Body of pancreas (tissue), 4 donors: Measurements from ENCODE around the gene AP2A2. TPM values are rescaled to one million over a fixed set of nuclear protein-coding genes. Genes with fewer than 3 reads are reported as not detected.

Source experiments
- ATAC-seq: fragments of 150-250 bp; one replicate; pipeline ENCODE4 v1.9.1; 2016
- DNase-seq, 4 donors: peaks; one replicate each; pipeline ENCODE4 v3.0.0-alpha.2; 2019
- H3K27ac ChIP-seq, 4 donors: fragments of 200-600 bp; sonication (generic); 1 replicate in 3 of 4; 2 replicates in 1 of 4; pipeline versions ENCODE4 v1.5.1 to v1.6.1; 2016 to 2019; ENCODE audit warnings: mild to moderate bottlenecking in 1 of 4, mixed read lengths in 1 of 4, moderate library complexity in 1 of 4
- H3K27me3 ChIP-seq, 2 donors: fragments of 200-600 bp; sonication (generic); one replicate each; pipeline ENCODE4 v1.6.0; 2016; ENCODE audit warnings: mild to moderate bottlenecking in 1 of 2
- H3K36me3 ChIP-seq, 2 donors: fragments of 200-600 bp; sonication (generic); replicated peaks in 1 of 2; 2 replicates each; pipeline ENCODE4 v1.5.1; 2016; ENCODE audit warnings: low read depth in 2 of 2; ENCODE audit not compliant: insufficient read depth in 1 of 2
- H3K4me1 ChIP-seq: fragments of 200-600 bp; sonication (generic); one replicate; pipeline ENCODE4 v1.6.0; 2016
- H3K4me3 ChIP-seq, 2 donors: fragments of 200-600 bp; sonication (generic); 1 replicate in 1 of 2; 2 replicates in 1 of 2; pipeline ENCODE4 v1.5.1; 2016 to 2019
- H3K9me3 ChIP-seq, 3 donors: fragments of 200-600 bp; sonication (generic); 1 replicate in 2 of 3; 2 replicates in 1 of 3; pipeline ENCODE4 v1.5.1; 2016
- CTCF ChIP-seq, 7 experiments: fragments of 450-650 bp in 4 of 7; fragments of 200-600 bp in 3 of 7; sonication (generic) in 3 of 7; IDR thresholded peaks; one replicate each; pipeline ENCODE4 v1.5.1; 2016 to 2019; ENCODE audit warnings: antibody characterized with exemption in 7 of 7
- POLR2A ChIP-seq, 3 donors: fragments of 450-650 bp; IDR thresholded peaks; one replicate each; pipeline ENCODE4 v1.6.1; 2016; ENCODE audit warnings: antibody characterized with exemption in 3 of 3, mild to moderate bottlenecking in 2 of 3
- WGBS, 2 donors: methylation state at CpG; one replicate each; pipeline ENCODE4 v1.1.5; 2017; 5-methylcytosine and 5-hydroxymethylcytosine counted together
- intact Hi-C: fragments of 100-400 bp; cut with DNase I; formaldehyde crosslinking; loops from one replicate; pipeline ENCODE4 v1.15.1; 2023
- small RNA-seq: library from RNA; depleted of rRNA; stranded (forward); fragments of <200 nt; gene quantifications from one replicate; pipeline ENCODE3, GENCODE V24; 2016
- total RNA-seq, 2 donors: library from RNA; depleted of rRNA; stranded (reverse); fragments of >200 nt; gene quantifications; one replicate each; pipeline ENCODE4 v1.1.0, GENCODE V29; 2016

AP2A2 gene
- total RNA-seq, 2 donors from 2014 or later: 40.7 to 77.8 TPM

- Histone ChIP-seq H3K27me3 (no peaks in the 10 kb centered on the region), H3K27ac (no peak overlapping the region), H3K4me3 (no peak overlapping the region), H3K9me3 (no peaks in the 10 kb centered on the region), H3K4me1 (no peaks in the 10 kb centered on the region), H3K36me3 (no peaks in the 10 kb centered on the region)
- intact Hi-C loops: no loop called here
- 66 to 68% methylated on average over 12 to 15 of the region's 15 CpGs for WGBS, 2 donors
- ATAC-seq: no peak
- TF ChIP-seq POLR2A (IDR thresholded peaks at IDR 0.05) (no peak), CTCF (IDR thresholded peaks at IDR 0.05) (no peak)
- DNase-seq: peak in 1 of 4 donors; percentile 7
Measured at GRCh38 chr11:1059759-1060158, 134.1 kb downstream of the AP2A2 start.

GRCh38 chr11:1060410-1060809, 134.7 kb downstream of the AP2A2 start:
- no peak for ATAC-seq
- peak in 1 of 4 donors; percentile 10 for DNase-seq
- TF ChIP-seq POLR2A (IDR thresholded peaks at IDR 0.05) (no peak), CTCF (IDR thresholded peaks at IDR 0.05) (no peak)
- Histone ChIP-seq H3K4me1 (no peaks in the 10 kb centered on the region), H3K27ac (no peak overlapping the region), H3K36me3 (no peaks in the 10 kb centered on the region), H3K27me3 (no peaks in the 10 kb centered on the region), H3K4me3 (no peak overlapping the region), H3K9me3 (no peaks in the 10 kb centered on the region)
- intact Hi-C loops: no loop called here
- WGBS, 2 donors: 74 to 82% methylated on average over 16 of the region's 16 CpGs

GRCh38 chr11:1060852-1061616, 135.4 kb downstream of the AP2A2 start:
- H3K27ac ChIP-seq: no peak overlapping the region
- intact Hi-C loops: no loop called here
- H3K4me3 ChIP-seq: no peak overlapping the region
- no peaks in the 10 kb centered on the region for H3K27me3 ChIP-seq
- WGBS, 2 donors: 68 to 70% methylated on average over 17 to 18 of the region's 18 CpGs
- no peaks in the 10 kb centered on the region for H3K4me1 ChIP-seq
- TF ChIP-seq CTCF (IDR thresholded peaks at IDR 0.05) (no peak), POLR2A (IDR thresholded peaks at IDR 0.05) (no peak)
- DNase-seq: peak in 3 of 4 donors; percentile 18 to 53 (median 35)
- no peaks in the 10 kb centered on the region for H3K36me3 ChIP-seq
- peak; percentile 29 for ATAC-seq
- no peaks in the 10 kb centered on the region for H3K9me3 ChIP-seq

Small RNA genes within 50 kb of the gene (small RNA-seq; reads per million reads assigned to genes)
- not detected for gene RNU6-1025P

Other genes starting within 250 kb of the AP2A2 start
- 10 to 100 TPM; 15.8 to 28.0 TPM for gene DEAF1, start 230.6 kb upstream of the AP2A2 start, total RNA-seq
- gene TMEM80, start 230.1 kb upstream of the AP2A2 start, total RNA-seq: 10 to 100 TPM; 21.8 to 36.3 TPM
- 100 to 1,000 TPM; 126 to 153 TPM for gene EPS8L2, start 219.6 kb upstream of the AP2A2 start, total RNA-seq
- 100 to 1,000 TPM in 1 of 2 donors, 10 to 100 TPM in 1; 78.9 to 119 TPM for gene TALDO1, start 178.4 kb upstream of the AP2A2 start, total RNA-seq
- 10 to 100 TPM; 14.0 to 28.7 TPM for gene GATD1, start 148.4 kb upstream of the AP2A2 start, total RNA-seq
- gene CEND1, start 135.8 kb upstream of the AP2A2 start, total RNA-seq: under 1 TPM in 1 of 2 donors, not detected in 1; 0.78 TPM
- gene SLC25A22, start 127.6 kb upstream of the AP2A2 start, total RNA-seq: 10 to 100 TPM; 55.8 to 69.5 TPM
- gene PIDD1, start 120.6 kb upstream of the AP2A2 start, total RNA-seq: 10 to 100 TPM; 11.9 to 98.6 TPM
- gene RPLP2, start 115.9 kb upstream of the AP2A2 start, total RNA-seq: 100 to 1,000 TPM; 395 to 402 TPM
- gene PNPLA2, start 107.0 kb upstream of the AP2A2 start, total RNA-seq: 100 to 1,000 TPM in 1 of 2 donors, 10 to 100 TPM in 1; 72.1 to 351 TPM
- 100 to 1,000 TPM; 134 to 368 TPM for gene CRACR2B, start 98.0 kb upstream of the AP2A2 start, total RNA-seq
- 100 to 1,000 TPM; 152 to 282 TPM for gene CD151, start 92.9 kb upstream of the AP2A2 start, total RNA-seq
- 10 to 100 TPM; 33.5 to 83.4 TPM for gene POLR2L, start 83.3 kb upstream of the AP2A2 start, total RNA-seq
- gene TSPAN4, start 83.0 kb upstream of the AP2A2 start, total RNA-seq: 10 to 100 TPM; 44.9 to 87.7 TPM
- gene CHID1, start 15.1 kb upstream of the AP2A2 start, total RNA-seq: 10 to 100 TPM; 39.4 to 81.4 TPM
- gene MUC6, start 110.8 kb downstream of the AP2A2 start, total RNA-seq: 100 to 1,000 TPM; 101 to 194 TPM
- gene MUC2, start 149.0 kb downstream of the AP2A2 start, total RNA-seq: under 1 TPM in 1 of 2 donors, not detected in 1; under 0.01 TPM
- 1 to 10 TPM in 1 of 2 donors, under 1 TPM in 1; under 0.01 to 1.8 TPM for gene MUC5AC, start 232.1 kb downstream of the AP2A2 start, total RNA-seq